ENCODE results near the gene CHRNE.

DNA sequence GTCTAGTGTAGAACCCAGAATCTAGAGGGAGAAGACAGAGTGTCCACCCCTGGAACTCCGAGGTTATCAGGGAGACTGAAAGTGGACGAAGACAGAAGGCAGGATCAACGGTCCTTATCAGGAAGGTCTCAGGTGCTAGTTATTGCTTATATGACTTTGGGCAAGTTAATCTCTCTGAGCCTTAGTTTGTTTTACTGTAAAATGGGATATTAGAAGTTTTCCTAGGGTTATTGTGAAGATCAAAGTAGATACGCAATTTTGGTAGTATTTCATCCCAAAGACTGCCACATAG, 38.4 kb upstream of the CHRNE start:
- no peak for TF ChIP-seq CTCF (IDR thresholded peaks at IDR 0.05)
- TF ChIP-seq POLR2A (IDR thresholded peaks at IDR 0.05), result no peak
